GM12892 (cell line): ENCODE measurements around the gene MMAB.

Experiments used
- POLR2A ChIP-seq: IDR thresholded peaks from 2 replicates; pipeline ENCODE4 v1.6.1; 2011; ENCODE audit warnings: low read depth, low read length, control low read depth
- POLR2AphosphoS5 ChIP-seq: IDR thresholded peaks from 2 replicates; pipeline ENCODE4 v1.6.1; 2011; ENCODE audit warnings: low read depth, low read length, control low read depth

DNA sequence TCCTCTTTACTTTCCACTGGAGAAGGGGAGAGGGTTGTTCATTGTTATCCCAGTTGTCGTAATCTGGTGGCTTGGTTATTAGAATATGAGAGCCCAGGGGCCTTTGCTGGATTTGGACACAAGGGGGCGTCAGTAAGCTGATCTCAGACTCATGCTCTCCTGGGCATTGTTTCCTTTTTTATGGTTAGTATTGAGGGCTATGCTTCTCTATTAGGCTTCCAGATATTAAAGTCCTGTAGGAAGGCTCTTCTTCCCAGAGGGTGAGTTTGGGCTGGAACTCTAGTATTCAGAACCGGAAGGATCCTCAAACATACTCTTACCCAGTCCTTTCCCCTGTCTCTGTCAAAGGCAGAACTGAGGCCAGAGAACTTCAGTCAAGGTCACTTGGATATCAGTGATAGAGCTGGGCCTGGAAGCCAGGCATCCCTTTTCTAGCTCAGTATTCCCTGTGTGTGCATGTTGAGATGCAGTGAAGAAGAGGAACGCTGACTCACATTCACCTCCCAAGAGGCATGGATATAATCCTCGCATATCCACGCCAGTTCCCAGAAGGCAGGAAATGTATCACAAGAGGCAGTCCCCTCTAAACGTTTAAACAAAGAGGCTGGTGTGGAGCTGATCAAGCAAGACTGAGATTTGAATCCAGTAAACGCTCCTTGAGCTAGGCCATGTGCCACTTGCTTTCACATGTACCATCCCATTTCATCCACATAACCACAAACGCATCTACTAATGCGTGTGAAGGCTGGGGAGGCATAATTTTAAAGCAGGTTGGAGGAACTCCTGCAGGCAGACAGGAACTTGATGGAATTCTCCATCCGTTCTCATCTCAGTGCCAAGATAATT is 54.3 kb downstream of the MMAB start:
- no peak for TF ChIP-seq POLR2A
- TF ChIP-seq POLR2AphosphoS5, result no peak
